Stimulated activated CD4-positive, alpha-beta T cell treated with anti-CD3 and anti-CD28 coated beads, TNF-alpha, amount 100 ng/mL, for 1 hour (primary cell): ENCODE results near the gene GMPPB.
A peak's percentile ranks its signal among the peaks of the same experiment; 100 is the strongest.
"Not testable (repeated sequence)": the region's sequence is repeated elsewhere in the genome, so short reads cannot be mapped to it uniquely, and the experiment has no call there.

Experiments used
- DNase-seq, 3 donors: peaks; one replicate each; pipeline ENCODE4 v3.0.0-alpha.2; 2020; ENCODE audit warnings: low read depth in 3 of 3, low spot score in 1 of 3

GMPPB gene

DNA sequence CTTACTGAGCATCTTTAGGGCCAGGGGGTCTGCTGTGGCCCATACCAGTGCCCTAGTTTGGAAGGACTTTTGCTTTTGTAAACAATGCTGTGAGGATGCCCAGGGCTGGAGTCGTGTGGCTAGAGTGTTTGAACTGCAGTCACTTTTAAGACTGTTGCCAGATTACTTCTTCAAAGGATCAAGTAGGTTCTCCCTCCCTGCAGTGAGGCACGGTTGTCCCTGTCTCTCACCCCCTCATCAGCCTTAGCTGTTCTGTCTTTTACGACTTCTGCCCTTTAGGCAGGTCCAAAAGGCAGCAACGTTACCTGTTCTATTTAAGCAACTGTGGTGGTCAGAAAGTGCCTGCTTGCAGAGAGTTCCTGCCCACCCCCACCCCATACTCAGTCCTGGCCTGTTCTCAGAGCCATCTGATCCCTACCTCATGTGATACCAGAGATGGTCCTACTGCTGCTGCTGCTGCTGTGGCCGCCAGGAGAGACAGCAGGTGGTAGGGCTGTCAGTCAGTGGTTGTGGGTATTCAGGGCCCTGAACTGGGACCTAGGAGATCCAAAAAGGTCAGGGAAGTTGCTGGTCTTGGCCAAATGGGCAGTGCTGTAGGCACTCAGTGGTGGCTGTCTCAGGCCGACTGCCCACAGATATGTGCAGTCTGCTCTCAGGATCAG lies 29.2 kb downstream of the GMPPB start:
- DNase-seq: not testable (repeated sequence)

DNA sequence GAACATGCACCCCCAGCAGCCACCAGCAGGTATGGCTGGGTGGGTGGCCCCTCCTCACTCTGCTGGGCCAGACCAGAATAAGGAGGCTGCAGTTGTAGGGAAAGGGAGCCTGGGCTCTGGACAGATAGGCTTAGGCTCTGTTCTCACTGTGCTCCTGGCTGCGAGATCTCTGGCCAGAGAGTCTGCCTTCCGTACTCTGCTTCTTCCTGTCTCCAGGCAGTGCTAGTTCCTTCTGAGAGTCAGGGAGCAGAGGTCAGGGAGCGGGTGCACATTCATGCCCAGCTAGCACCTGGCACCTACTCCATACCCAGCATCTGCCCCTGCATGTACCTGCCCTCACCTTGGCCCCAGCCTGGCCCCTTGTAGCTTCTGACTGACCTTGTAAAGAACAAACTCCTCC lies 32.3 kb downstream of the GMPPB start:
- DNase-seq: not testable (repeated sequence)

DNA sequence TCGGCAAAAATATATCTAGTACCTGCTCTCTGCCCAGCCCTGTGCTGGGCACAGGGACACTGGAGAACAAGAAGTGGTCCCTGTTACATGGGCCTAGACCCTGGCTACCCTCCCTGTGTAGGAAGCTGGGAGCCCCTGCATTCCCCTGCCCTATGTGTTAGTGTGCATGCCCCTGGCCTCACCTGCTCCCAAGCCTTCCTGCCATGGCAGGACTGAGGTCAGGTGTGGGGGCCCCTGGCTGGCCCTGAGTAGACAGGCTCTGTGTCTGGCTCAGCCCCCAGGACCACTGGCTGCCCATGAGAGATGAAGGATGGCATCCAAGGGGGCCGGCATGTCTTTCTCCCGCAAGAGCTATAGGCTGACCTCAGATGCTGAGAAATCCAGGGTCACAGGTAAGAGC lies 32.9 kb downstream of the GMPPB start:
- DNase-seq: not testable (repeated sequence)

DNA sequence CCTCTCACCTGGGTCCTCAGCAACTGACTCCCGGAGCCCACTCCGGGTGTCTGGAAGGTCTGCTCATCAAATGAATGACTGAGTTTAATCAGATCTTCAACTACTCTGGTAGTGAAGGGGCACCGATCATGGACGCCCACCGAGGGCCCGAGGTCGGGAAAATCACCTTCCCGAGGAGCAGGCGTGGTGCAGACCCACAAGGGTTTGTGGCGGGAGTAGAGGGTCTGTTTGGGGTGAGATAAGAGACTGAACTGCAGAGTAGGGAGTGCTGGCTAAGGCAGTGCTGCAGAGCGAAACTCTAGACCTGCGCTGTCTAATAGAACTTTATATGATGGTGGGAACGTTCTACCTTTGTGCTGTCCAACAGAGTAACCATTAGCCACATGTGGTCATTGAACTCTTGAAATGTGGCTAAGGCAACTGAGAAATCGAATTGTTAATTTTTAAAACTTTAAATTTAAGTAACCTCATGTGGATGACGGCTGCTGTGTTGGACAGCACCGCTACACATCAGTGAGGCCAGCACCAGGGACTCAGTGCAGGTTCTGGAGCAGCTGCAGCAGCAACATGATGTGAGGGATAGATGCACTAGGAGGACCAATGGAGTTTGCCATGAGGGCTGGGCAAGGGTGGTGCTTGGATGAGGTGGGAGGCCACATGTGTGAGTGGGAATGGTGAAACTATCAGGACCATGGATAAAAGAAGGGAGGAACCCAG lies 33.7 kb downstream of the GMPPB start:
- DNase-seq: not testable (repeated sequence)

DNA sequence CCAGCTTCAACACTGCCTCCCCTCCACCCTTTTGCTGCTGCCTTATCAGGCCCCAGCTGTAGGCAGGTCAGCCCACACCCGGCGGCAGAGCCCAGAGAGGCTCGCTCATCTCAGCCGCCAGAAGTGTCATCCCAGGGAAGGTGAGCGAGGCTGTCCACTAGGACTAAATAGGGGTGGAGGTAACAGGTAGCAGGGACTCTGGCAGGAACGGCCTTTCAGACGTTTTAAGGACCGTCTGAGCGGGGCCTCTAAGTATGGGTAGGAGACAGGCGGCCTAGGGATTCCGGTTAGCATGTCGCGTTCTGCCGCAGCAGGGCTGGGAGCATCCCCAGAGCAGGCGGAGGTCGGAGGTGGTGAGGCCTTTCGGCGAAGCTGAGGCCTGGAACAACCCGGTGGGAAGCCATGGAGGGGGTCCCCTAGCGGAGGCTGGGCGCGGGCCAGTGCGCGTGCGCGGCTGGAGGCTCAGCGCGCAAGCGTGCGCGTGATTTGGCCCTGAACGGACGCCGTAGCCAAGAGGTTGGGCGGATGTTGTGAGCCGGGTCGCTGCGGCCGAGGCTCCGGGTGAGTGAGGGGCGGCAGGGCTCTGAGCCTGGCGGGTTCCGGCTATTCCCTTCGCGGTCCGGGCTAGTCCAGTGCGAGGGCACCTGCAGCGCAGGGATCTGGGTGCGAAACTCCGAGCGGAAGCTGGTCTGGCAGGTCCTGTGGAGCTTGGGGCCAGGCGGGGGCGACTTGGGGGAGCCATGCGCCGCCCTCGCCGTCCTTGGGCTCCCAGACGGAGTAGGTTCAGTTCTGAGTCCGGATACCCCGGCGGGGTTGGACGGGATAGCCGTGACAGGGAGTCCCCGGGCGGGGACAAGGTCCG lies 34.5 kb downstream of the GMPPB start, which contains the start of the genes MST1 and RNF123:
TSS of gene MST1 (minus strand) at position 429 of the 862 bp plus-strand sequence. CDS start 783 bp downstream, outside the sequence.
TSS of gene RNF123 (plus strand) at position 512 of the 862 bp plus-strand sequence. CDS start 1,609 bp downstream, outside the sequence.
- DNase-seq: peak; percentile 78 to 93 (median 84)

DNA sequence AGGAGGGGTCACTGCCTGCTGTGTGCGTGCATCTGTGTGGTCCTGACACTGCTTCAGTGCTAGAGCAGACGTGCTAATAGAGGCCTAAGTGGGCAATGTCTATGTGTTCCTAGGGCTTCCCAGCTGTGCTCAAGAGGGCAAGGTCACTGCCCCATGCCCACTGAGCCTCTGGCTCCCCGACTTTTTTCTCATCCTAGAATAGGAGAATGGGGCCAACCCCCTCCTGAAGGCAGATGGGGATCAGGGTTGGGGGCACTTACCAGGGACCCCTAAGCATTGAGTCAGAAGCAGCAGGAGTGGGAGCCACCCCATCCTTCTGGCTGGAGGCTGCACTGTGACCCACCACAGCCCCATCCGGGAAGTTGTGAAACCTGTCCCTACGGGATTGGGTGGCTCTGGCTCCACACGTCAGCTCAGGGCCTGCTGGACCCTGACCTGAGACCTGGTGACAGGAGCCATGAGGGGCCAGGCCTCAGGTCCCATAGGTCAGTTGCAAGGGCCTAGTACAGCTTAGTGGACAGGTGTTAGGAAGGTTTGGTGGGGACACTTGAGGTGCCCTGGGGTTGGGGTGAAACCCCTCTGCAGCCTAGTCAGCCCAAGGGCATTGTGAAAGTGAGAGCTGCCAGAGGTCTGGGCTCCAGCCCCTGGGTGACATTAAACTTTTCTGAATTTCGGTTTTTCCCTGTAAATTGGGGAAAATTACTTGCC lies 35.3 kb downstream of the GMPPB start:
- DNase-seq: not testable (repeated sequence)

DNA sequence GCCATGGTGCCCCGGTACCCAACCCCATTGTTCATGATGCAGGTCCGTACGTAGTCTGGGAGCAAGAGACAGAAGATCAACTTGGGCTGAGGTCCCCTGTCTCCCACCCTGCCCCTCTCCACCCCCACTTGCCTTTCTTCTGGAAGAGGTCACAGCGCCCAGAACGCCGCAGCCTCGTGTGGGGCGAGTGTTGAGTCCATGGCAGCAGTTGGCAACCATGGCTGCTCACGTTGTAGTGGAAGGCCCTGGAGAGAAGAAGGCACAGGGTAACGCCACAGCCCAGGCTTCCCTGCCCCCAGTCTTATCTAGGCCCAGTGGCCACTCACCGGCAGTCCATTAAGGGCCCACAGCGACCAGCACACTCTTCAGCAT lies 36.3 kb downstream of the GMPPB start:
- not testable (repeated sequence) for DNase-seq

DNA sequence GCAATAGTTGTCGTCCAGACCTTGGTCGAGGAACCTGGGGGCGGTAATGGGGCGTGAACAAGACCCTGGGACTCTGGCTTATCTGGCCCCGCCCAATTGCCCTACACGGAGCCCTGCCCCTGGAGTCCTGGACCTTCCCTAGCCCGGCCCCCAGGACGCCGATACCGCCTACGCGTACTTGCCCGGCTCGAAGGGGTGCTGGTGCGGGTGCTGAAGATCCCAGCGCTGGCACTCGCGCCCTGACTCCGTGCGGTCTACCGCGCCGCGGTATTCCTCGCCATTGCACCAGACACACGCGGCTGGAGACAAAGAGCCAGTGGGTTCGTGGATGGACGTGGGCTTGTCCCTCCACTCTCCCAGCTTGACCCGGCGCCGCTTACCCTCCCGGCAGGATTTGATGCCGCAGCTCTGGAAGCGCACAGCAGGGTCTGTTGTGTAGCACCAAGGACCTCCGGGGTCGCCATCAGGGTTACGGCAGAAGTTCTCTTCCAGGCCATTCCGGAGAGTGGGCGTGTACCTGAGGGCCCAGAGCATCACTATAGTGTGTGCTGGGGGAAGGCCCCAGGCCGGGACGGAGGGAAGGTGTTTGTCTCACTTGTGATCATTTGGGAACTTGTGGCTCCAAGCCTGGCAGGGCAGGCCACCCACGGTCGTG lies 36.9 kb downstream of the GMPPB start:
- not testable (repeated sequence) for DNase-seq

DNA sequence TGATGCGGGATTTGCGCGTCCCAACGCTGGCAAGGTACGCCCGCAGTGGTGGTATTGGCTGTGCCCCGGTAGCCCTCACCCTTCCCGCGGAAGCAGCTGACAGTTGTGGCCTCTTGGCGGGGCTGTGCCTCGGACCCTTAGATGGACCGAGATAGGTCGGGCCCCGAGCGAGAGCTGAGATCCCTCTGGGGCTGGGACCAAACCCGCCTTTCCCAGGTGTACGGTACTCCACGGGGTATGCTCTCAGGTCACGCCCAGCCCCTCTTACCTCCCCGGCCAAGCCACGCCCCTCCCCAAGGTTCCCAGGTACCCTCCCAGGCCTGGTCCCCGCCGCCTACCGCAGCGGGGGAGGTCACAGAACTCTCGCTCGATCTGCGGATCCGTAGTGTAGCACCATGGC lies 37.4 kb downstream of the GMPPB start:
- not testable (repeated sequence) for DNase-seq

DNA sequence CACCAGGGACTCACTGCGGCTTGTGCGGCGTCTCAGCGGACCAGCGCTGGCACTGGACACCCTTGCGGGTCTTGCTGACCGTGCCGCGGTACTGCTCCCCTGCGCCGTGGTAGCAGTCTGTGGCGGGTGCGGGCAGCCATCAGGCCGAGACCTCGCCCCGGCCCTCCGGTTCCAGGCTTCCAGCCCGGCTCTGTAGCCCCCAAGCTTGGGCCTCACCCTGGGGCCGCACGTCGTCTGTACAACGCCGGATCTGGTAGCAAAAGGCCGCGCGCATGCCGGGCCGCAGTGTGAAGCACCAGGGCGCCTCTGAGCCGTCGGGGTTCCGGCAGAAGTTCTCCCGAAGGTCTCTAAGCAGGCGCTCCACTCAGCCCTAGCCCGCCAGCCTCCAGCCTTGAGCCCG lies 37.9 kb downstream of the GMPPB start:
- DNase-seq: not testable (repeated sequence)

DNA sequence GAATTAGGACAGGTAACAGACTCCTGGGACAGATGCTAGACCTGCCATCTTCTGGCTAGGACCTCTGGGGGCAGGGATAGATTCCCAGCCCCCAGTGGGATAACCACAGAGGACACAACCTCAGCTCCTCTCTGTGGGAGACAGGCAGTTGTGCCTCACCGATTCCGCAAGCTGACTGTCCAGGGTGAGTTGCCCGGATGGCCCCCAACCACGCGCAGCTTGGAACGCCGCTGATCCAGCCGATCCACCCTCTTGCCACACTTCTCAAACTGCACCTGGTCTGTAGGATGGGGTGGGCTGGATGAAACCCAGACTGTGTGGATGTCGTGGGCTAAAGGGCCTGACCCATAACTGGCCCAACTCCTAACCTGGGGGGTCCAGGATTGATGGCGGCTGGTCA lies 38.6 kb downstream of the GMPPB start:
- not testable (repeated sequence) for DNase-seq

DNA sequence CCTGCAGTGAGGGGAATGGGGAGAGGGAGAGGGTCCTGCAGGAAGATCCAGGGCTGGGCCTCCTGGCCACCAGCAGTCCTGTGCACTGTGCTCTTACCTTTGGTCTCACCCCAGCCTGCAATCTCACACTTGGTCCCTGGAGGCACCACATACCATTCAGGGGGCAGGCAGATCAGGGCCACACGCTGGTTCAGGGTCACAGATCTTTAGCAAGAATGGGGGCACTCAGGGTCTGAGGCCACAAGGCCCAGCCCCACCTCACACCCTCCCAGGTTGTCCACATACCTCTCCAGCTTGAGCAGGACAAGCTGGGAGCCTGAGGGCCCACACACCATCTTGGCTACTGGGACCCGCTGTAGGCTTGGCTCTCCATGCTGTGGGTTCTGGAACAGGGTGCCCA lies 39.3 kb downstream of the GMPPB start:
- DNase-seq: not testable (repeated sequence)

DNA sequence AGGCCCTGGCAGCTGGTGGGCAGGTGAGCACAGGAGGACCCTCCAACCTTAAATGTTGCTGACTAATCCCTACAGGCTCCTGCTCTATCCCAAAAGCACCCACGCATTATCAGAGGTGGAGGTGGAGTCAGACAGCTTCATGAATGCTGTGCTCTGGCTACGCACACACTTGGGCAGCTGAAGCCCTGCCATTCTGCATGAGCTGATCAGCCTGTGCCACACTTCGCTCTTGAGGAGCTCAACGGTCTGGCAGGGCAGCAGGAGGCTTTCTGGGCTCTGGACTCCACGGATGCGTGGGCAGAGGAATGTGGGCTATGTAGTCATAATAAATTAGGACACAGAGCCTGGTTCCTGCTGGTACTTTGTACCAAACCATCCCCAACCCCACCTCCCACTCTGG lies 40.6 kb downstream of the GMPPB start:
- DNase-seq: no peak

DNA sequence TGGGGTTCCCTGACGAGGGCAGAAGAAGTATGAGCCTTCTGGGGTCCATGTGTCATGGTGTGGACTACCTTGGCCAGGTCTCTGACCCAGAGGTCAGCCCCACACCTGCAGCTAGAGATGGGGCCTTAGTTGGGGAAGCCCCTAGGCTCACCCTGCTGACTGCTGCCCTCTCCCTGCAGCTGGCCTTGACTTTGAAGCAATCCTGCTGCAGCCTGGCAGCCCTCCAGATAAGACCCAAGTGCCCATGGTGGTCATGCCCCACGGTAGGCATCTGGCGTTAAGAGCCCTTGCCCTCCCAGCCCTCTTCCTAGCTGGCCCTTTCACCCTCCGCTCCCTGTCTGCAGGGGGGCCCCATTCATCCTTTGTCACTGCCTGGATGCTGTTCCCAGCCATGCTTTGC lies 42.2 kb downstream of the GMPPB start:
- no peak for DNase-seq

DNA sequence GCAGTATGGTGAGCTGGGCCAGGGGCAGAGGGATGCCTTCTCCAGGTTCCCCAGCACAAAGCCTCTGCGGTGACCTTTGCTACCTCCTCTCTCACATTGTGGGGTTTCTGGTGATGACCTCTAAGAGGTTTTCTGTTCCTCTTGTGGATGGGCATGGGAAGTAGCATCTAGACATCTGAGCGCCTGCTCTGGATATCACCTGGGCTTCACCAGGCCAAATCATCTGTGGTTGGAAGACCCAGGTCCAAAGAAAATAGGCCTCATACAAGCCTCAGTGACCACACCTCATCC lies 42.6 kb downstream of the GMPPB start:
- no peak for DNase-seq

DNA sequence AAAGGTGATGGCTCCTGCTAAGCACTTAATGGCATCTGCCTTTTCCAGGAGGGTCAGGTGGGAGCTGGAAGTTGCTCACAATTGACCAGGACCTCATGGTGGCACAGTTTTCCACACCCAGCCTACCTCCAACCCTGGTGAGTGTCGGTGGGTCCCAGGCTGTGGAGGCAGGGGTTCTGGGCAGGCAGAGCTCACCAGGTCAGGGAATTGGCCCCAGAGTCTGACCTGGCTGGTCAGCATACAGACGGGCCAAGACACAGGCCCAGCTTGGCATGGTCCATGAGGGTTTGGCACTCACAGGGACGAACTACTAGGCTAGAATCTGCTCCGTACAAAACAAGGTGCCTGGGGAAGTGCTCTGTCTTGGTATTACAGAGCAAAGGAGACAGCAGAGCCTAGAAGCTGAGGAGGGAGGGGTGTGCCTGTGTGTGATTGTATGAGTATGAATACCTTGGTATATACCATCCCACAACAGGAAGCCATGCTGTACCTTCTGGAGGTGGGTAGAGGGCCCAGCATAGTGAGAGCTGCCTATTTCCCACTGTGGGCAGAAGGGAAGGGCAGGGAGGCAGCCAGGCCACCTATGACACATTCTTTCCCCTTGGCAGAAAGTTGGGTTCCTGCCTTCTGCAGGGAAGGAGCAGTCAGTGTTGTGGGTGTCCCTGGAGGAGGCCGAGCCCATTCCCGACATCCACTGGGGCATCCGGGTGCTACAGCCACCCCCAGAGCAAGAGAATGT lies 43.1 kb downstream of the GMPPB start:
- DNase-seq: no peak

DNA sequence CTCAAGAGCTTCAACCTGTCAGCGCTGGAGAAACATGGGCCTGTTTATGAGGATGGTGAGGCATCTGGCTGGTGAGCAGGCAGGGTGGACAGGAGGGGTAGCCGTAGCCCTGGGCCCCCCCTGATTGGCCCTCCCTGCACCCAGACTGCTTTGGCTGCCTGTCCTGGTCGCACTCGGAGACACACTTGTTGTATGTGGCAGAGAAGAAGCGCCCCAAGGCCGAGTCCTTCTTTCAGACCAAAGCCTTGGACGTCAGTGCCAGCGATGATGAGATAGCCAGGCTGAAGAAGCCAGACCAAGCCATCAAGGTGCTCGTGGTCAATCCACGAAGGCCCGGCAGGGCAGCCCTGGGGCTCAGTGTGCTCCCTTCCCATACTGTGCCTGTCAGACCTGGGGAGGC lies 47.8 kb downstream of the GMPPB start:
- DNase-seq: no peak

DNA sequence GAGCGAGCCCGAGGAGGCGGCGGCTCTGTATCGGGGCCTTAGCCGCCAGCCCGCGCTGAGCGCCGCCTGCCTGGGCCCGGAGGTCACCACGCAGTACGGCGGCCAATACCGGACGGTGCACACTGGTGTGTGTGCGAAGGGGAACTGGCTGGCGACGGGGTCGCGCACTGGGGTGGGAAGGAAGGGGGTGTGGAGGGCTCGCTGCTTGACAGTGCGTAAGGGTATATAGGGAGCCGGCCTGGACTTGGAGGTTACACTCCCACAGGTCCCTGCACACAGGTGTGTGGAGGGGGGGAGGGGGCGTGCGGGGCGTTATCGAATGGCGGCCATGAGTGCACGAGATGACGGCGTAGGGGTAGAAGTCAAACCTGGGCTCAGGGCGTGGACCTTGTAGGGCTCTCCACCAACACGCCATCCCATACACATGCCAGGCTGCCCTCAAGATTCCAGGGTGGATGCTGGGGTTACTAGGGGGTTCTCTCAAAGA lies 49.2 kb downstream of the GMPPB start:
- DNase-seq: peak in 1 of 3 donors; percentile 16

DNA sequence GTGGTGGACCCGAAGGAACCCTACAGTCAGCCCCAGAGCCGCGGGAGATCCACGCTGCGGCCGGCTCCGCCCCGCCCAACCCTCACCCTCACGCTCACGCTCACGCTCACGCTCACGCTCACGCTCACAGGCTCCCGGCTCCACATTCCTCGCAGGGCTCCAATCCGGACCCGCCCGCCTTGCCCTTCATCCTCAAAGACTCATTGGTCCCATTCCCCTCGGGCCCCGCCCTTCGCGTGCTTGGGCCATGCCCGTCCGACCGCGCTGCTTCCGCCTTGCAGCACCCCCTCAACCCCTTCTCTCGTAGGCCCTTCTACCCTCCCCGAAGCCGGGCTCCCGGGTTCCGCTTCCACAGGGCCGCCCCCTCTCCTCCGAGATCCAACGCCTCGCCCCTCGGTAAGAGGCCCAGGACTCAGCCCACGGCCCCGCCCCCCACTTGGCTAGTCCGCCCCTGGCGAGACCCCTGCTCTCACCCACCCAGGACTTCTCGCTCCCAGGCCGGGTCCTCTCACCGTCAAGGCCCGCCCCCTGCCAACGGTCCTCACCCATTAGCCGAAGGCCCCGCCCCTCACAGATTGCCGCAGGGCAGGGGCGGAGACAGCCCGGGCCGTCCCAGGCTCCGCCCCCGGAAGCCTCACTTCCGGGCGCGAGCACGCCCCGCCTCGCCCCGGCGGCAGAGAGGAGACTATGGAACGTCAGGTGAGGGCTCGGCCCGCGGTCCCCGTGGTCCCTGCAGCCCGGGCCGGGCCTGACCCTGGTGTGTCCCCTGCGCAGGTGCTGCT lies 49.8 kb downstream of the GMPPB start, which contains the start of gene APEH:
TSS of gene APEH (plus strand) at position 637 of the 782 bp plus-strand sequence. CDS start at position 688, 51 bp downstream.
- peak; percentile 88 to 94 (median 90) for DNase-seq
